GM12878 (cell line): ENCODE results near the gene BMF. TPM values are rescaled to one million over a fixed set of nuclear protein-coding genes. Genes with fewer than 3 reads are reported as not detected.
"Not testable (repeated sequence)": the region's sequence is repeated elsewhere in the genome, so short reads cannot be mapped to it uniquely, and the experiment has no call there.

Source experiments
- ATAC-seq: fragments of 200-7000 bp; cut with Tn5 transposase; 3 replicates; pipeline ENCODE4 v1.9.1; 2020; ENCODE audit warnings: mild to moderate bottlenecking, moderate library complexity
- BruUV-seq: library from RNA; stranded (reverse); fragments of 400-500 nt; replicated peaks from 2 replicates; lab custom pipeline; 2021; lab: Mats Ljungman, UMichigan
- CTCF ChIA-PET: fragments of 300-600 bp; sonication (Branson Sonifier 250); formaldehyde crosslinking; extraction: SDS; loops from one replicate; lab custom pipeline; 2021; ENCODE audit warnings: inconsistent platforms; lab: Yijun Ruan, JAX
- POLR2A ChIA-PET: fragments of 350-600 bp; formaldehyde crosslinking; extraction: SDS; loops from one replicate; lab custom pipeline; 2021; ENCODE audit warnings: inconsistent platforms; lab: Charles Lee
- RAD21 ChIA-PET: fragments of 300-600 bp; sonication (Branson Sonifier 250); formaldehyde crosslinking; loops from one replicate; lab custom pipeline; 2023; ENCODE audit warnings: antibody characterized with exemption; ENCODE audit not compliant: unreplicated experiment; lab: Charles Lee
- SMC1A ChIA-PET: fragments of 300-600 bp; sonication (Branson Sonifier 250); formaldehyde crosslinking; loops from one replicate; lab custom pipeline; 2023; ENCODE audit not compliant: unreplicated experiment, uncharacterized antibody; lab: Charles Lee
- DNase-seq: peaks from one replicate; pipeline ENCODE4 v3.0.0-alpha.2; 2011; ENCODE audit warnings: low read depth, low spot score
- FAIRE-seq: peaks from 3 replicates; lab custom pipeline; 2011; peaks lifted over from hg19 to GRCh38; lab: Jason Lieb, UNC
- H2AFZ ChIP-seq: 2 replicates; pipeline ENCODE4 v1.6.0; 2011; ENCODE audit warnings: low read depth, low read length, control low read depth; ENCODE audit not compliant: control insufficient read depth
- H3K27ac ChIP-seq: 2 replicates; pipeline ENCODE4 v1.5.1; 2011; ENCODE audit warnings: control low read depth; ENCODE audit not compliant: control insufficient read depth, insufficient read depth
- H3K27me3 ChIP-seq, 2 experiments: replicated peaks in 1 of 2; 2 replicates each; pipeline versions ENCODE4 v1.6.0 to v1.6.1; 2011; ENCODE audit warnings: low read length in 1 of 2; ENCODE audit not compliant: control insufficient read depth in 2 of 2, insufficient read depth in 2 of 2
- H3K36me3 ChIP-seq, 2 experiments: 2 replicates each; pipeline ENCODE4 v1.5.1; 2011; ENCODE audit warnings: low read length in 1 of 2; ENCODE audit not compliant: control insufficient read depth in 2 of 2, insufficient read depth in 2 of 2
- H3K4me1 ChIP-seq: 2 replicates; pipeline ENCODE4 v1.6.1; 2011; ENCODE audit warnings: mild to moderate bottlenecking, low read length, moderate library complexity, mixed read lengths; ENCODE audit not compliant: control insufficient read depth, insufficient read depth
- H3K4me2 ChIP-seq: 2 replicates; pipeline ENCODE4 v1.6.0; 2011; ENCODE audit warnings: control low read depth; ENCODE audit not compliant: control insufficient read depth, insufficient read depth
- H3K4me3 ChIP-seq: fragments of 200-600 bp; sonication (generic); 2 replicates; pipeline ENCODE4 v1.5.1; 2016
- H3K79me2 ChIP-seq: 2 replicates; pipeline ENCODE4 v1.6.0; 2011; ENCODE audit warnings: low read length; ENCODE audit not compliant: control insufficient read depth, insufficient read depth
- H3K9ac ChIP-seq: 2 replicates; pipeline ENCODE4 v1.8.0; 2011; ENCODE audit warnings: low read length, control low read depth, mixed read lengths; ENCODE audit not compliant: control insufficient read depth, insufficient read depth
- H3K9me3 ChIP-seq: replicated peaks from 3 replicates; pipeline ENCODE4 v1.5.1; 2011; ENCODE audit warnings: mild to moderate bottlenecking, low read length; ENCODE audit not compliant: control insufficient read depth, insufficient read depth
- H4K20me1 ChIP-seq: 2 replicates; pipeline ENCODE4 v1.6.0; 2011; ENCODE audit not compliant: control insufficient read depth, insufficient read depth
- WGBS: methylation state at CpG from one replicate; pipeline ENCODE4 v1.1.6; 2016; ENCODE audit warnings: low lambda C conversion rate; ENCODE audit not compliant: insufficient replicate concordance, insufficient coverage; ENCODE audit errors: missing lambda C conversion rate; 5-methylcytosine and 5-hydroxymethylcytosine counted together
- in situ Hi-C: fragments of 300-500 bp; cut with MboI; formaldehyde crosslinking; loops from 9 replicates; pipeline ENCODE4 v1.14.3; 2018; ENCODE audit warnings: mixed read lengths
- intact Hi-C: fragments of 100-400 bp; cut with micrococcal nuclease; formaldehyde crosslinking; loops from one replicate; pipeline ENCODE4 v1.14.2; 2022; ENCODE audit not compliant: unreplicated experiment
- polyA plus RNA-seq, 11 experiments: library from polyadenylated mRNA; depleted of rRNA in 4 of 11; unstranded in 6 of 11; stranded (reverse) in 5 of 11; fragments of >200 nt; fragmentation: Nextera tagmentation in 4 of 11; fragmentation: Illumina TruSeq in 1 of 11; extraction: Ambion mirVana in 4 of 11; extraction: Trizol in 1 of 11; gene quantifications; 1 replicate in 1 of 11; 2 replicates in 10 of 11; pipeline versions ENCODE4 v1.2.1 to v1.2.3, GENCODE V29; 2011 to 2016; ENCODE audit warnings: inconsistent platforms in 2 of 11, missing spikeins in 2 of 11, low read depth in 1 of 11
- total RNA-seq, 4 experiments: library from RNA; depleted of rRNA in 3 of 4; stranded (reverse); fragments of >200 nt in 3 of 4; fragmentation: Illumina TruSeq in 1 of 4; extraction: Trizol in 1 of 4; gene quantifications; 2 replicates each; pipeline versions ENCODE4 v1.2.1 to v1.2.3, GENCODE V29; 2013 to 2021

Gene BMF
- total and polyA plus RNA-seq, 10 of the 15 experiments (the other 5 are each of a cell fraction or from before 2014, with no cell fraction given), result 0.82 to 34.9 (median 16.9) TPM

DNA sequence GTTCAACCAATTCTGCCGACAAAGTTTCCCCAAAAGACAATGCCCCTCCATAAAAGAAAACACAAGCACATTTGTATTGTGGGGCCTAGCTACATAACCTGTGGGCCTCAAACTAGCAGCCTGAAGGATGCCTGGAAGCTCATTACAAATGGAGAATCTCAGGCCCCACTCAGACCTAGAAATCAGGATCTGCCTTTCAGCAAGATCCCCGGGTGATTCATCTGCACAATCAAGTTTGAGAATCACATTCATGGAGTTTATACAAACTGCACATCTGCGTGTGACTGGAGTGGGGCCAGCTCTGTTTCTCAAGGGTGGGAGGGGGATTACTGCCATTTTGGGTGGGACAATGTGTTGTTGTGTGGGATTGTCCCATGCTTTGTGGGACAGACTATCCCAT lies 15.7 kb upstream of the BMF start:
- H3K4me3 ChIP-seq, FAIRE-seq, H3K79me2 ChIP-seq, in situ Hi-C loops, RAD21 ChIA-PET, H3K27ac ChIP-seq, H3K27me3 ChIP-seq, H3K36me3 ChIP-seq, intact Hi-C loops, BruUV-seq, H3K9ac ChIP-seq, DNase-seq, H4K20me1 ChIP-seq, ATAC-seq, H2AFZ ChIP-seq, H3K4me2 ChIP-seq, H3K9me3 ChIP-seq, H3K4me1 ChIP-seq: not testable (repeated sequence)
- ChIA-PET CTCF (interaction anchor here (0.6 to 1.3 kb wide), 3 partner anchors 79 to 234 kb away, joined by 3 read pairs; partner anchors contain the start of gene DISP2), POLR2A (interaction anchor here (0.8 kb wide), 1 partner anchor 9 kb away, joined by 3 read pairs; no protein-coding TSS in a partner anchor), SMC1A (interaction anchor here (0.8 to 1.3 kb wide), 2 partner anchors 10 to 77 kb away, joined by 3 to 4 read pairs; no protein-coding TSS in a partner anchor)
- whole genome bisulfite sequencing, result 96% methylated on average over 3 of the region's 3 CpGs

DNA sequence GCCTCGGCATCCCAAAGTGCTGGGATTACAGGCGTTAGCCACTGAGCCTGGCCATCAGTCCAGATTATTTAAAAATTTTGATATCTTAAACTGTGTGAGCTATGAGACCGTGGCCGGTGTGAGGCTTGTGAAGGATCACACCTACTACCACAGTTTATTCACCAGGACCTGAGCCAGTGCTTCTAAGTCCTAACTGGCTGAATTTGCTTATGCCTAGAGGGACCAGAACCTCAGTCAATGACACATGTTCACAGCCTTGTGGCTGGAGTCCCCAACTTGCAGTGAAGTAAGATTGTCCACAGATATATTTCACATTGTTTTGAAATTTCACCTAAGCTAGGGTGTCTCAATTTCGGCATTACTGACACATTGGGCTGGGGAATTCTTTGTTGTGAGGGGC lies 15.2 kb upstream of the BMF start:
- H3K9ac ChIP-seq, ATAC-seq, H2AFZ ChIP-seq, H3K27me3 ChIP-seq, BruUV-seq, H3K36me3 ChIP-seq, H3K79me2 ChIP-seq, H3K4me3 ChIP-seq, H3K27ac ChIP-seq, H3K9me3 ChIP-seq, H4K20me1 ChIP-seq, DNase-seq, H3K4me1 ChIP-seq, in situ Hi-C loops, H3K4me2 ChIP-seq, RAD21 ChIA-PET, intact Hi-C loops: not testable (repeated sequence)
- peak; percentile 7 for FAIRE-seq
- ChIA-PET POLR2A (interaction anchor here (0.8 kb wide), 1 partner anchor 9 kb away, joined by 3 read pairs; no protein-coding TSS in a partner anchor), CTCF (interaction anchor here (0.7 to 1.3 kb wide), 2 partner anchors 78 to 82 kb away, joined by 3 read pairs; no protein-coding TSS in a partner anchor), SMC1A (interaction anchor here (0.8 to 1.3 kb wide), 2 partner anchors 9 to 76 kb away, joined by 3 to 4 read pairs; no protein-coding TSS in a partner anchor)
- 100% methylated on average over 4 of the region's 5 CpGs for WGBS

DNA sequence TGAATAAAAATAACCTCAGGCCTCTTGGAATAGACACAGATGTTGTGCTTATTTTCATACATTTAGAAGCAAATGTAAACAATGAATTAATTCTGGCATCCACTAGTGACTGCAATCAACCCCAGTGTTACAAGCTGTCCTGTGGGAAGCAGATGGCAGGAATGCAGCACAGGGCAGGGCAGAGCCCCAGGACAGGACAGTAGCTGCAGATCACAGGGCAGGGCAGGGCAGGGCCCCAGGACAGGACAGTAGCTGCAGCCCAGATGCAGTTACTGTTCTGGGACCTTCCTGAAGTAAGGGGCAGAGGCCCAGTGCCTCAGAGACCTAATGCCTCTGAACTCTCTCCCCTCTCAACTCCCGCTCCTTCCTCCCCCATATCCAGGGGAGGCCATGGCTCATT lies 14.3 kb upstream of the BMF start:
- FAIRE-seq, in situ Hi-C loops, POLR2A ChIA-PET, H3K4me1 ChIP-seq, H3K27ac ChIP-seq, H2AFZ ChIP-seq, RAD21 ChIA-PET, intact Hi-C loops, SMC1A ChIA-PET, H3K9ac ChIP-seq, BruUV-seq, H3K79me2 ChIP-seq, H4K20me1 ChIP-seq, ATAC-seq, H3K36me3 ChIP-seq, H3K27me3 ChIP-seq, H3K9me3 ChIP-seq, H3K4me2 ChIP-seq, DNase-seq, H3K4me3 ChIP-seq: not testable (repeated sequence)
- CTCF ChIA-PET, result interaction anchor here (1.3 kb wide), 1 partner anchor 77 kb away, joined by 3 read pairs; no protein-coding TSS in a partner anchor
- WGBS, result 92% methylated on average over 1 of the region's 1 CpG
